GM03348 (cell line): ENCODE data around the gene U2SURP.
A peak's percentile ranks its signal among the peaks of the same experiment; 100 is the strongest.

ENCODE experiments used
- DNase-seq: peaks from one replicate; pipeline ENCODE4 v3.0.0; 2012; ENCODE audit warnings: low spot score

The U2SURP gene

DNA sequence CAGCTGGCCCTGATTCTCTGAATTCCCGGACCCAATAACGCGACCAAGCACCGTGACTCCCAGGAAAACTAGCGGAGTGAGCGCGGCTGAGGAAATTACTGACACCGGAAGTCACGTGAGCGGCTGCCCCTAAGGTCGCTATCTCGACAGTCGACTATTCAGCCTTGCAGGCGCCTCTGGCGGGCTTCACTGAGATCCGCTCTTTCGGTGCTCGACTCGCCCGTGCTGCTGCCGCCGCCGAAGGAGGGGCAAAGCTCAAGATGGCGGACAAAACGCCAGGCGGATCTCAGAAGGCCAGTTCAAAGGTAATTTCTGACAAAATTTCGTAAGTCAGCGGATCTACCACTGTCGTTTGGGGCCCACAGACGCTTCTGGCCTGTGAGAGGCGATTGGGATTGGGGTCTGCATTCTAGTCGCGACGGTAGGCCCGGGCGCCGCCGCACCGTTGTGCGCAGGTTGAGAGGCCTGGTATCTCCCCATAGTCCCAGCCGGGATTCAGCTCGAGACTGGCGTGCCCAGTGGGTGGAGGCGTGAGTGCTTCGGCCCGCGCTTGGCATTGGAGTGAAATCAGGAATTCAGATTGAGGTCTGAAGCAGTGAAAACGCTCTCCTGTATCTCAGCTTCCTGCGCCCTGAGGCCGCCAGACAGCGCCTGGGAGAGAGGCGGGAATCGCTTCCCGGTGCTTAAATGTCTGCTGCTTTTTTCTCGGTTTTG, at the start of gene U2SURP:
Gene U2SURP (plus strand): TSS at position 202 of the 714 bp plus-strand sequence. CDS start 59 bp downstream, at position 261.
- peak; percentile 97 for DNase-seq

DNA sequence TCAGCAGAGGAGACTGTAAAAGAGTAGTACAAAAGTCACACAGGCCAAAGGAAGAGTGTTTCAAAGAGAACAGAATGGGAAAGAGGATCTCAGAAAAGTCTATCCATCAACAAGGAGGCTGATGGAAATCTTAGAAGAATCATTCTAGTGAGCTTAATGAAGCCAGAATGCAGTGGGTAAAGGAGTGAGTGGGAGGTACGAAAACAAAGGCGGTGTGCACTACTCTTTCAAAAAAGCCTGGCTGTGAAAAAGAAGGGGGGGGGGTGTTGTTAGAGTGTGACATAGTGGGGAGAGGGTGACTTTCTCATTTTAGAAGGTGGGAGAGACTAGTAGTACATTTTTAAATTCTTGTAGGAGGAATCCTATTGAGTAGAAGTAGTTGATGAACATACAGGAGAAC, 49.6 kb upstream of the U2SURP start:
- no peak for DNase-seq

DNA sequence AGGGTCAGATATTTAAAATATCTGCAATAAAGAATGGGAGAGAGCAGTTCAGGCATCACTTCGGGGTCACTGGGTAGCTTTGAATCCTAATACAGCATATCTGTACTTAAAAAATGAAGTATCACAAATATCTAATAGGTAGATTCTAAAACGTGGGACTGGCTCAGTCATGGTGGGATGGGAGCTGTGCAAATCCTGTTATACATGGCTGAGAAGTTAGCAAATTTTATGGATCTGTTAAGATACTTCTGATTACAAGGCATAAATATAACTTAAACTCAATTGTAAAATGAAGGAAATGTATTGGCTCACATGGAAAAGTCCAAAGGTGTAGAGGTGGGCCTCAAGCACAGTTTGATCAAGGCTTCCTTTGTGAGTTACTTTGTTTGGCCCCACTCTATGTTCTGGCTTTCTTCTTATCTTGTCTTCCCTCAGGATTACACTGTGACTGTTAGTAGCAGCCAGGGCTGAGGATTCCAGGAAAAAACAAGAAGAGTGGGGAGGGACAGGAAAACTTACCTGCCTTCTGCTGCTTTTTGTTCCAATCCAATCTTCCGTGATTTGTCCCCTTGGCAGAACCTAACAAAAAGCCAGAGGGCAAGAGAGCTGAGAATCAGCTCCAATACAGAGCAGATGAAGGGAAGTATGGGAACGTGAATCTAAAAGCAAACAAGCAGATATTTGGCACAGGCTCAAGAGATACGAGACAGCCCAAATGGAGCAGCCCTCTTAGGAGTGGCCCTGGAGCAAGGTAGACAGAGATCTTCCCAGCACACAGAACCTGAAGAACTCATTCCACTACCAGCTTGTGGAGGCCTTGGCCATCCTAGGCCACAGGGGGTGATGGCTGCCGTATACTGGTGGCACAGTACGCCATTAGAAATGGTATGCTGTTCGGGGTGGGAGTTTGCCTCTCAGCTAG, 48.8 kb upstream of the U2SURP start:
- no peak for DNase-seq

DNA sequence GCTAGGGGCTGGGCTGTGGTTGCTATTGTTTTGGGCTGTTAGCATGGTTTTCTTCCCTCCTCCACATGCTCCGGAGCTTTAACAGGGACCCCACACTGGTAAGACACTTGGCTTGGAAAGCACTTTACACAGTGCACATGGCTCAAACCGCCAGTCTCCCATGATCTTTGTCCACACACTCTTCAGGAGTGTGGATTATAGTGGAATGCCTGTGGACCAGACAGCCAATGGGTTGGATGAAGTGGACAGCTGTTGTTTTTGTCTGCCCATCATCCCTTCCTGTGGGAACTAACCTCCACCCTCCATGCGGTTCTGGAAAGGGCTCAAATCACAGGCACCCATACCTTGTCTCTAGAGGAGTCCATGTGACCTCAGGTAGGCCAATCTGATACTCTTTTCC, 47.9 kb upstream of the U2SURP start:
- DNase-seq = no peak

DNA sequence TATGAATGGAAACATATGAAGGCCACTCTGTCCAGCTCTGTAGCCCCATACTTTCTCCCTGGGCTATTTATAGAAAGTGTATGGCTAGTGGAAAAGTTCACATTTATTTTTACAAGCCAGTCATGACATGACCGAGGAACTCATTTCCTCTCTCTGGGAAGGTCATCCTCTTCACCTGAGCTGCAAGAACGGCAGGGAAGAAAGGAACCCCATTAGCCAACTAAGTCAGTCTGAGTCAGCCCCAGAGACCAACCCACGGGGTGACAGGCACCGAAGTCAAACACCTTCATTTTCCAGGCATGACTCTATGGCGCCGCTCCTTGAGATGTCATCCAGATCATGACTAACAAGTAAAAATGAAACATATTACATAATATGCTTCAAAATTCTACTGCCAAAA, 42.7 kb upstream of the U2SURP start:
- DNase-seq = peak; percentile 48

DNA sequence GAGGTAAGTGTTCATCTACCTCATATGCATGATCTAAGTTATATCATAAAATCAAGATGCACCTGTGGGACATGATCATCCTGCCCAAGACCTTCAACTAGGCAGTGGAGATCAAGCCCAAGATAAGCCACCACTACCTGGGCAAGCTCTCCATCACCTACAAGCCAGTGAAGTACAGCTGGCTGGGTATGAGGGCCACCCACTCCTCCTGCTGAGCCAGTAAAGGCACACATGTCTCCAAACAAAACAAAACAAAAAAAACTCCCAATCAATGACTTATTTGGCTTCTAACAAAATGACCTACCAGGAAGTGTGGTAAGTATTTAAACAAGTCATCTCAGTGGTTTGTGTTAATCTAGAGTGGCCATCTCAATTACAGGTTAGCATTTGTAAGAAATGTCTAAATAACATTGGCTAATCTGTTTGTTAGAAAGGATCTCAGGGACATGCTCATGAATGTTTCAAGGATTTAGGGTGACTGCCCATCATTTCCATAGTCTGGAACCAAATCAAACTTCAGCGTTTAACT, 41.0 kb upstream of the U2SURP start:
- DNase-seq = no peak

DNA sequence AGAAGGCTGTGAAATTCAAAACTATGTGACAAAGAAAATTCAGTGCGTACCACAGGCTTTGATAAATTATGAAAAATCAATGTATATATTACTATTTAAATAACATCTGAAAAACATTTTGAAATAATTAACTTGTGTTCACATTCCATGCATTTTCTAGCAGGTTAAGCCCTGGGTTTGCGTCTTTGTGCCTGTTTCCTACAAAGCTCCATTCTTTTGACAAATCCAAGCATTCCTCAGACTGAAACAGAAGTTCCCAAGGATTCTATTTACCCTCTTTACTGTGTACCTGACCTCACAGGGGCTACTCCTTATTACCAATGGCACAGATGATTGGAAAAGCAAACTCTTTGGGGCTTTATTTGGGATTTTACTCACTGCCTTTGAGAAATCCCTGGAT, 39.8 kb upstream of the U2SURP start:
- DNase-seq = no peak

DNA sequence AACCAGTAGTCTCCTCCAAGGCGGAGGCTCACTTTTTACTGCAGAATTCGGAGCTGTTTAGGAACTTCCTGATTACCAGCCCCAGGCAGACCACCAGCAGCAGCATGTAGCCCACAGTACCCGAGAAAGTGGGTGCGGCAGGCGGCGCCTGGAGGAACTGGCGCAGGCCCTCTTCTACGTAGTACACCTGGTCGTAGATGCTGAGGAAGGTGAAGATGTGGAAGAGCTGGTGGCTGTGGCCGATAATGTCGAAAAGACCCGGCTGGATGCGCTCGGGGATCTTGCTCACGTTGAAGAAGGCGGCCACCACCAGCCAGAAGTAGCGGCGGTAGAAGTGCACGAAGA, 39.2 kb upstream of the U2SURP start:
- no peak for DNase-seq

DNA sequence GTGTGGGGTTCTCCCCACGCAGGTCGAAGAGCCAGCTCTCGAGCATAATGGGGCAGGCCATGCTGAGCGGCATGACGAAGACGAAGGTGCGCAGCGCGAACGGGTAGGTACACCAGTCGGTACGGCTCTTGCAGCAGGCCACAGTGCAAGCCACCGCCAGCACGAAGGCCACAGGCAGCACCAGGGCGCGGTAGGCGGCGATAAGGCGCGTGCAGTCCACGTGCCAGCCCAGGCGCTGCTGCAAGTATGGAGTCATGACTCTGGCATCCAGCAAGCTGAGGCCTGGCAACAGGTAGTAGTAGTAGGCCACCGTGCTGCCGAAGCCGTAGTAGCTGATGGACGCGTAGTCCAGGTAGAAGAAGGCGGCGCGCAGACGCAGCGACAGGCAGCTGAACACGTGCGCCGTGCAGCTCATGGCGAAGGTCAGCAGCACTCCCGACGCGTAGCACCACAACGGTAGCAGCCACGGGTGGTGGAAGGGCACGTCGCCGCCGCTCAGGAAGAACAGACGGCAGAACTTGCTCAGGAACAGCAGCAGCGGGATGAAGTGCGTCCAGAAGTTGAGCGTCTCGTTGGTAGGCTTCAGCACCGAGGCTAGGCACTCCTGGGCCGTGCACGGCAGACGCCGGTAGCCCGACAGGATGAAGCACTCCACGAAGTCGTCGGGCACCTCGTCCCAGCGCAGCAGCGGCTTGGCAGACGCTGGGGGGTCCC, 38.7 kb upstream of the U2SURP start:
- no peak for DNase-seq

DNA sequence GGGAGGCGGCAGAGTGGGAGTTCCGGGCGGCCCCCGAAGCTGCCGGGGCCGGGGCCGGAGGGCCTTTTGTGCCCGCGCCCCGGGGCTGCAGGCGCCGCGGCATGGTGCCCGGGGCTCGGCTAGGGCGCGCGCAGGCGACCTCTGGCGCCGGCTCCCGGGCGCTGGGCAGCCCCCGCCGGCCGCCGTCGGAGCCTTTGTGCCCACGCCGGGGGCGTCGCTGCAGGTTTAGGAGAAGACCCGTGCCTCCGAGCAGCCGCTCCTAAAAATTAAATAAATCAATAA, 38.2 kb upstream of the U2SURP start:
- DNase-seq = peak; percentile 39

DNA sequence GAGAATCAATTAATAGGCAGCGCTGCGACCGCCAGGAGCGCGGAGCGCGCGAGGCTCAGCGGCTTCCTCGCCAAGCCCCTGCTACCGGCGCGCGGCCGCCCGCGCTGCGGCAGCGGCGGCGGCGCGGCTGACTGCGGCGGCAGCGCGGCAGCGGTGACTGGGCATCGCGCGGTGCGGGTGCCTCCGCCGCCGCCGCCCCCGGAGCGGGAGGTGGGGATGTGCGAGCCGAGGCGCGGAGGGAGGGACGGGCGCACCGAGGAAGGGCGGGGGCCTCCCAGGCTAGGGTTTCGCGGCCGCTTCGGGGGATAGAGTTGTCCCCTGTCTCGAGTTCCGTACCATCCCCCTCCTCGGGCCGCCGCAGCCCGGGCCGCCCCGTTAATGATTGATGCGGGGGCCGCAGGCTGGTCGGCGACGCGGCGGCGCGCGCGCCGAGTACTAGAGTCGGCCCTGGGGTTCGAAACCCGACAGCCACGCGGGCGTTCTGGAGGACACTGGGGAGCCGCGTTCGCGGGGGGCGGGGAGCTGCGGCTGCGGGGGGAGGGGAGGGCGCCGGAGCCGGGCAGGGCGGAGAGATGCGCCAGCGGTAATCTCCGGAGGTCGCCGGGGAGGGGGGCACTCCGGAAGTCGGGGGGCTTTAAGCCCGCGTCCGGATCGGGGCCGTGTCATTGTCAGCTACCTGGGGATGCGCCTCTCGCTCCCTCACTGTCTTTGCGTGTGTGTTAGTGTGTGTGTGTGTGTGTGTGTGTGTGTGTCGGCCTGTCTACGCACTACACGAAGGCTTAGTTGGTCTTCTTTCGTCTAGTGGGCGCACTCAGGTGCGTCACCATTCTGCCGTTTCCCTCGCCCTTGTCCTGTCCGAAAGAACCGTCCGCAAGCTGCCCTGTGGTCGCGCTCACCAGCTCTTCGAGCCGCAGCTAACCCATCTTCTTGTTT, 37.6 kb upstream of the U2SURP start, which contains the start of gene PAQR9:
Gene PAQR9 (minus strand): TSS at position 159 of the 933 bp plus-strand sequence. CDS start 338 bp downstream, outside the sequence.
- peak; percentile 72 for DNase-seq

DNA sequence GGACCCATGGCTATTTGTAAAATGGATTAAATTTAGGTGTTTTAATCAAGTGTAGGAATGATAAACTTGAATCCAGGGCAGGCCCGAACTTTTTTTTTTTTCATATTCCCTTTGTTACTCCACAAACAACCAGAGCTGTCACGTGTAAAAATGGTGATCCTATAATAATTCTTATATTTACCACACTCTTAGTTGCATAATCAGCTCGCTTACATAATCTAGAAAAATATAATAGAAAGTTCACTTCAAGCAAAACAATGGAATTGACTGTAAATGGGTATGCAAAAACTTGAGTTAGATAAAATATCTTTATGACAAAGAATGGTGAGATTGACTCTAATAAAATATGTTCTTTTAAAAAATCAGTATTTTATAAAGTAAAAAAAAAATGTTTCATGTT, 35.8 kb upstream of the U2SURP start:
- no peak for DNase-seq

DNA sequence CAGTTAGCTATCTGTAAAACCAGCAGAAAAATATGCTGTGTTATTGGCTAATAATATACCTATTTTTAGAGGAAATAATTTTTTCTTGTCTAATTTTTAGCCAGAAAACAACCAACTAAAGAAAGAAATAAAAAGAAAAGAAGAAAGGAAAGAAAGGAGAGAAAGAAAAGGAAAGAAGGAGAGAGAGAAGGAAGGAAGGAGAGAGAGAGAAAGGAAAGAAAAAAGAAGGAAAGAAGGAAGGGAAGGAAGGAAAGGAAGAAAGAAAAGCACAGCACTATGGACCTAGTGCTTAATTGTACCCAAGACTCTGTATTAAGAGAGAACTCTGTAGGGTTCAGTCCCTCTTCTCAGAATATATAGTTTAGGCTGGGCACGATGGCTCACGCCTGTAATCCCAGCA, 34.6 kb upstream of the U2SURP start:
- no peak for DNase-seq

DNA sequence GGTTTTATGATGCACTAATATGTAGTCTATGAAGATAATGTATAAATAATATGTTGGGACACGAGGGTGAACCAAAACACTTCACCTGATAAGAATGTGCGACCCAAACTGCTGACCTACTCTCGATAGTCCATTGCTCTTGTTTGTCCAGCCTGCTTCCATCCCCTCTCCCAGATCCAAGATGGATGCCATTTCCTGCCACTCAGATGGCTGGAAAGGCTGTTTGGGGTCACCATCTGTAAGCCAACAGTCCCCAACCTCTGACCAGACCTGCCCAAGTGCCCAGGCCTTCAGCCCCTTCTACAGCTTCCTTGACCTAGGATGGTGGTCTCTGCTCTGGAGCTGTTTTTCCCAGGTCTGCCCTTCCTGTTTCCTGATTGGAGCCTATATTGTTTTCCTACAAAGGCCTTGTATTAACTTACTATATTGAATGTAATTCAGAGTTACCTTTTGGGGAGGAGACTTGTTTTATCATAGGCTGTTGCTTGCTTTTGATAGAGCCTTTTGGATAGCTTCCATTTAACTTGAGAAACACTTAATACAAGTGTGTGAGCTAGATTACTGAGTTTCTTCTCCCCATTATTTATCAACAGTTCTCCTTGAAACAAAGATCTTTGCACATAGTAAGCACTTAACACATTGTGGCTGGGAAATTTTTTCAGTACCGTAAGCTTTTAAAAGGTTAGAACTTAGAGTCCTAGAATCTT, 32.9 kb upstream of the U2SURP start:
- DNase-seq = no peak

DNA sequence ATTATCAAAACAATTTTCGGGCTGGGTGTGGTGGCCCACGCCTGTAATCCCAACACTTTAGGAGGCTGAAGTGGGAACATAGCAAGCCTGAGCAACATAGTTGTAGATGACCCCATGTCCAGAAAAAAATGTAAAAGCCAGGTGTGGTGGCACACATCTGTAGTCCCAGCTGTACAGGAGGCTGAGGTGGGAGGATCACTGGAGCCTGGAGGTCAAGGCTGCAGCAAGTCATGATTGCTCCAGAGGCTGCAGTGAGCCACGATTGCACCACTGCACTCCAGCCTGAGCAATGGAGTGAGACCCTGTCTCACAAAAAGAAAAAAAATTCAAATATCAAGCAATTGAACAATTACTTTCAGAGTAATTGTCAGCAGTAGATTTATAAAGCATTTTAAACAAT, 29.9 kb upstream of the U2SURP start:
- no peak for DNase-seq

DNA sequence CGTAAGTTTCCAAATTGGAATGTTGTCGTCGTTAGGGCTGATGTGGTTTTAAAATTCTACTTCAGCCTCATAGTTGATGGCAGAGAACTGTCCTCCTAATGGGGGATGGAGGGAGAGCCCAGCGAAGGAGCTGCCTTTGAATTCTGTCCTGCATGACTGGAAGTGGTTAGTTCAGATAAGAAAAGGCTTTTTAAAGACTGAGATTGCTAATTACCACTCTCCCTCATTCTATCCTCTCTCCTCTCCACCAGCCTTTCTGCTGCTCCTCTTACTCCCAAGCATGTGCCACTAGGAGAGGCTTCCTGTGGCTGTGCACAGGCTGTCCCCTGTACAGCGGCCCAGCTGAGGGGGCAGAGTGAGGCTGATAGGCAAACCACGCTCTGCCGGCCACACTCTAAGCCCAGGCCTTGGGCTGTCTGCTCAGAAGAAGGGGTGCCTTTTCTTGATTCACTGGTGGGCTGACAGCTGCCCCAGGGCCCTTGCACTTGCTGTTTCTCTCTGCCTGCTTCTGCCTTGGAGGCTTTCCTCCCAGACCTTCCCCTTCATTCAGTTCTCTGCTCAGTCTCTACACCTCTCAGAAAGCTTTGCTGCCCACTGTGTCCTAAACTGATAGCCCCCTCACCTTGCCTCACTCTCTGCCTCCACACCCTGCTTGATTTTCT, 29.1 kb upstream of the U2SURP start:
- DNase-seq = no peak

DNA sequence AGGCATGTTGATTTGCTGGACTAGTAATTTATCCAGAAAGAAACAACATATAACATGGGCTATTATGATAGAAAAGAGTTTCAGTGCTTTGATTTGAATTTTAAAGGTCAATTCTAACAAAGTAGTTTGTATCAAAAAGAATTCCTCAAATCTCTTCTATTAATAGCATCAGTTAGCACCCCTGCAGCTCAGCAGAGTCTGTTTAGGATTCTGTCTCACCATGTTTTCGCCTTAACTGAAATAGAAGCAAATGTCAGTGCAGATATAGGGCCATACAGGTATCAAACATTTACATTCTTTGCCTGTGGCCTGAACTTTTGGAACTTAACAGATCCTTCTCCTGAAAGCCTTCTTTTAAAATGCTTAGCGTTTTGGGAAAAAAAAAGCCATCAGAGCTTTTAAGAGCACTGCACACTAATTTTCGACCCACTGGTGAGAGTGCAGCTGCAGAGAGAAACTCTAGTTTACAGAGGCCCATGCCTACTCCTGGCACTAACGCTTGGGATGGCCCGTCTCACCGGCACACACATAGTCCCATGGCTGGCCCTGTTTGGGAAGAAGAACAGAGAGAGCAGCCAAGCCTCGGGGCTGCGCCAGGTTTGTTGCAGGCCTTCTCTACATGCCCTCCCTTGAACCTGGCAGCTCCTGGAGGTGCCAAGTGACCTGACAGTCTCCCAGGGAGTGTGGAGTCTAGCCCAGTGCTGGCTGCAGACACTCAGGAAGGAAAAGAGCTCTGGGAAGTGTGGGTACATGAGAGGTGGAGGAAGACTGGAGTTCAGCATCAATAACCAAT, 28.0 kb upstream of the U2SURP start:
- no peak for DNase-seq

DNA sequence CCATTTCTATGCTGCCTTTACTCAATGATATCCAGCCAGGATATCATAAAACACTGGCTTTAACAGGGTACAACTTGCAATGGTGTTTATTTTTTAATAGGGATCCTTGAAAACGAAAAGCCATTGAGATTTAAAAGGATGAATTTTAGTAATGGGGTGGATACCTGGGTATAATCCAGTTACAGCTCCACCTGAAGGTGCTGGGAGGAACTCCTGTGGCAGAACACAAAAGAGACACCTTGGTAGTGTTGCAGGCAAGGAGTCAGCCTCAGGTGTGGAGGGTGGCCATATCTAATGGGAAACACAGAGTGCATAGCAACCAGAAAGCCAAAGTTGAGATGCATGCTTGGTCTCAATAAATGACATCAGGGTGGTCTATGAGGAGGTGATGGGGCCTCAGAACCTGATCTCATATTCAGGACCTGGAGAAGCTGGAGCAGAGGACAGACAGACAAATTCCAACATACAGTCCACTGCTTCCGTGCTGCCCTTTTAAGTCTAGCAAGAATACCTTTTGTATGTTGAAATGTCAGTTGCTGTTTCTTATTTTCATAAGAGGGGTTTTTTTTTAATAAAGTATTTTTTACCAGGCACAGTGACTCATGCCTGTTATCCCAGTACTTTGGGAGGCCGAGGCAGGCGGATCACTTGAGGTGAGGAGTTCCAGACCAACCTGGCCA, 25.9 kb upstream of the U2SURP start:
- no peak for DNase-seq
